Fibroblast of the aortic adventitia (primary cell): ENCODE results near the gene MPG. TPM values are rescaled to one million over a fixed set of nuclear protein-coding genes. Genes with fewer than 3 reads are reported as not detected.
"Not testable (repeated sequence)": the region's sequence is repeated elsewhere in the genome, so short reads cannot be mapped to it uniquely, and the experiment has no call there.

Experiments used
- DNase-seq: peaks from one replicate; pipeline ENCODE4 v3.0.0-alpha.2; 2010; ENCODE audit warnings: low read depth
- H3K4me3 ChIP-seq: 2 replicates; pipeline ENCODE4 v1.5.1; 2011; ENCODE audit warnings: low read depth, mild to moderate bottlenecking, control low read depth, low read length, moderate library complexity
- CTCF ChIP-seq: IDR thresholded peaks from 2 replicates; pipeline ENCODE4 v1.5.1; 2011; ENCODE audit warnings: mild to moderate bottlenecking, low read length, control low read depth, inconsistent platforms; ENCODE audit not compliant: insufficient read depth
- total RNA-seq: library from RNA; depleted of rRNA; stranded (reverse); fragments of >200 nt; gene quantifications from 2 replicates; pipeline ENCODE4 v1.2.3, GENCODE V29; 2012; ENCODE audit warnings: low replicate concordance

The MPG gene
- total RNA-seq, 1 donor, result 124 TPM

GRCh38 chr16:43294-43693 lies 34.7 kb upstream of the MPG start:
- no peak for TF ChIP-seq CTCF
- no peak overlapping the region for H3K4me3 ChIP-seq
- no peak for DNase-seq

GRCh38 chr16:44655-45054 lies 33.4 kb upstream of the MPG start:
- H3K4me3 ChIP-seq, result no peak overlapping the region

GRCh38 chr16:45454-45853 lies 32.6 kb upstream of the MPG start:
- TF ChIP-seq CTCF, result no peak
- DNase-seq, result no peak
- H3K4me3 ChIP-seq, result no peak overlapping the region

More at GRCh38 chr16:44655-45054, 33.4 kb upstream of the MPG start:
- no peak for TF ChIP-seq CTCF
- no peak for DNase-seq

GRCh38 chr16:46510-46909 lies 31.5 kb upstream of the MPG start:
- not testable (repeated sequence) for H3K4me3 ChIP-seq, DNase-seq

- H3K4me3 ChIP-seq, result no peak overlapping the region
- DNase-seq, result no peak
- TF ChIP-seq CTCF, result no peak
These were observed 30.8 kb upstream of the MPG start for GRCh38 chr16:47234-47633.

- H3K4me3 ChIP-seq, result no peak overlapping the region
- DNase-seq, result no peak
- TF ChIP-seq CTCF, result no peak
These were observed 27.0 kb upstream of the MPG start for GRCh38 chr16:50769-51591.

- peak within 1 kb of the TSS; percentile 87 for H3K4me3 ChIP-seq
- DNase-seq, result peak; percentile 97
- no peak for TF ChIP-seq CTCF
These were observed 24.4 kb upstream of the MPG start, which contains the start of the genes POLR3K and SNRNP25 for GRCh38 chr16:53346-54236. Gene POLR3K, minus strand, starts transcription at chr16:53608. Its CDS starts 22 bp downstream, at chr16:53586. Gene SNRNP25, plus strand, starts transcription at chr16:53828. Its CDS starts 189 bp downstream, at chr16:54017.
